Activated CD4-positive, alpha-beta memory T cell treated with anti-CD3 and anti-CD28 coated beads, Interleukin-2, amount 10 ng/mL, durations not matched to agents 7 days and 5 days (primary cell): ENCODE measurements around the gene RABL2B. TPM values are rescaled to one million over a fixed set of nuclear protein-coding genes. Genes with fewer than 3 reads are reported as not detected.
"Not testable (repeated sequence)": the region's sequence is repeated elsewhere in the genome, so short reads cannot be mapped to it uniquely, and the experiment has no call there.

Source experiments
- CTCF ChIA-PET: fragments of 350-600 bp; sonication (Branson Sonifier 250); formaldehyde crosslinking; loops from one replicate; lab custom pipeline; 2021; ENCODE audit warnings: antibody characterized with exemption, inconsistent platforms; lab: Charles Lee
- POLR2A ChIA-PET: fragments of 350-600 bp; sonication (Branson Sonifier 250); formaldehyde crosslinking; loops from one replicate; lab custom pipeline; 2021; ENCODE audit warnings: antibody characterized with exemption; lab: Charles Lee
- DNase-seq: peaks from one replicate; pipeline ENCODE4 v3.0.0-alpha.2; 2020
- H3K27ac Mint-ChIP-seq: one replicate; pipeline ENCODE4 v1.8.0; 2021; ENCODE audit warnings: mild to moderate bottlenecking, mixed read lengths
- H3K27me3 Mint-ChIP-seq: one replicate; pipeline ENCODE4 v1.8.0; 2021; ENCODE audit warnings: mixed read lengths
- H3K36me3 Mint-ChIP-seq: one replicate; pipeline ENCODE4 v1.8.0; 2021; ENCODE audit warnings: low read depth, mixed read lengths
- H3K4me1 Mint-ChIP-seq: one replicate; pipeline ENCODE4 v1.8.0; 2021; ENCODE audit warnings: mixed read lengths
- H3K4me3 Mint-ChIP-seq: one replicate; pipeline ENCODE4 v1.8.0; 2021; ENCODE audit warnings: mild to moderate bottlenecking, mixed read lengths
- H3K9me3 Mint-ChIP-seq: one replicate; pipeline ENCODE4 v1.8.0; 2021; ENCODE audit warnings: mixed read lengths
- total RNA-seq, 2 experiments: library from RNA; stranded (reverse); gene quantifications; one replicate each; pipeline ENCODE4 v1.2.3, GENCODE V29; 2021

Gene RABL2B
- 10 to 100 TPM; 16.6 to 20.2 TPM for total RNA-seq

GRCh38 chr22:50783033-50783879 is at the start of gene RABL2B:
RABL2B (minus strand) TSS chr22:50783636; CDS start chr22:50782294, 1,342 bp downstream.
- CTCF ChIA-PET: interaction anchor here (0.6 kb wide), 1 partner anchor 26 kb away, joined by 3 read pairs; no protein-coding TSS in a partner anchor
- DNase-seq: peak; percentile 91
- Mint-ChIP-seq H3K4me3 (peak within 1 kb of the TSS; percentile 79), H3K4me1 (peaks cover 14% of the 10 kb centered on the region)
- H3K9me3 Mint-ChIP-seq, H3K27ac Mint-ChIP-seq, H3K27me3 Mint-ChIP-seq, H3K36me3 Mint-ChIP-seq, POLR2A ChIA-PET: not testable (repeated sequence)

DNA sequence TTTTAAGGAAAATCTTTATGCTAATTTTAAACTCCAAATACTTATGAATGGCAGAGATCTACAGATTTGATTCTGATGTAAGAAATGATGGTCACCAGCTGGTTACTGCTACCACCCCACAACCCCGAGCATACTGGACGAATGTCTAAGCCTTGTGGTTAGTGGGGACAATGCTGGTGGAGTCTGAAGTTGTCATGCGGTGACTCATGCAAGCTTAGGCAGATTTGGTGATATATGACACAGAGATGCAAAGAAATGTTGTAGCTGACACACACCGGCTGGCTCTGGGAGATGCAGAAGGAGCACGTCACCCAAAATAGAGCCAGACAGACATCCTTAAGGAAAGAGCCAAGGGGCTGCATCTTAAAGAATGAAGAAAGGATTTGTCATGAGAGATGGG is 3.5 kb upstream of the RABL2B start:
- CTCF ChIA-PET, H3K9me3 Mint-ChIP-seq, H3K4me1 Mint-ChIP-seq, H3K27ac Mint-ChIP-seq, H3K4me3 Mint-ChIP-seq, H3K27me3 Mint-ChIP-seq, DNase-seq, POLR2A ChIA-PET, H3K36me3 Mint-ChIP-seq: not testable (repeated sequence)

DNA sequence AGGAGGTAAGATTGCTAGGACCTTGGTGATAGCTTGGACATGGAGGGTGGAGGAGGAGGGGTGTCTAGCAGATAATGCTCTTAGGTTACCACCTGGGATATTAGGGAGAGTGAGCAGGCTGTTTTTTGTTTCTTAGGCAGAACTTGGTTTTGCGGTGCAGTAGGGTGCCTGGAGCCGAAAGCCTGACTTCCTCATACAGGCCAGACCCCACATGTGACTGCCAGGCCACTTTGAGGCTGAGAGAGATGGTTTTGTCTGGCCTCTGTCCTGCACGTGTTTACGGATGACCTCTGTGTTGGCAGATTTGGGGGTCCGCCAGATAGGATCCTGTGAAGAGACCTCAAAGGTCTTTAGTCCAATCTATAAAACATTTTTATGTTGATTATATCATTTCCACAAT is 1.9 kb upstream of the RABL2B start:
- CTCF ChIA-PET, H3K27me3 Mint-ChIP-seq, DNase-seq, H3K9me3 Mint-ChIP-seq, H3K27ac Mint-ChIP-seq, H3K36me3 Mint-ChIP-seq, POLR2A ChIA-PET, H3K4me3 Mint-ChIP-seq: not testable (repeated sequence)
- H3K4me1 Mint-ChIP-seq: peaks cover 13% of the 10 kb centered on the region

- H3K9me3 Mint-ChIP-seq, H3K27me3 Mint-ChIP-seq, POLR2A ChIA-PET, DNase-seq, H3K36me3 Mint-ChIP-seq, H3K27ac Mint-ChIP-seq: not testable (repeated sequence)
- Mint-ChIP-seq H3K4me1 (peaks cover 14% of the 10 kb centered on the region), H3K4me3 (peak overlapping the region; percentile 79)
- CTCF ChIA-PET: interaction anchor here (0.6 kb wide), 1 partner anchor 27 kb away, joined by 3 read pairs; no protein-coding TSS in a partner anchor
Measured at GRCh38 chr22:50783880-50784276, 442 bp upstream of the RABL2B start.

- POLR2A ChIA-PET, H3K36me3 Mint-ChIP-seq, CTCF ChIA-PET, H3K27me3 Mint-ChIP-seq, H3K9me3 Mint-ChIP-seq, H3K27ac Mint-ChIP-seq, DNase-seq: not testable (repeated sequence)
- Mint-ChIP-seq H3K4me3 (peak overlapping the region; percentile 68), H3K4me1 (peaks cover 14% of the 10 kb centered on the region)
Measured at GRCh38 chr22:50782253-50782652, 1.2 kb downstream of the RABL2B start.

GRCh38 chr22:50780244-50780643 is 3.2 kb downstream of the RABL2B start:
- H3K9me3 Mint-ChIP-seq, DNase-seq, H3K4me3 Mint-ChIP-seq, H3K27ac Mint-ChIP-seq, CTCF ChIA-PET, POLR2A ChIA-PET, H3K27me3 Mint-ChIP-seq, H3K36me3 Mint-ChIP-seq: not testable (repeated sequence)
- peaks cover 14% of the 10 kb centered on the region for H3K4me1 Mint-ChIP-seq

GRCh38 chr22:50777631-50778030 is 5.8 kb downstream of the RABL2B start:
- POLR2A ChIA-PET, H3K9me3 Mint-ChIP-seq, H3K27ac Mint-ChIP-seq, H3K27me3 Mint-ChIP-seq, CTCF ChIA-PET, H3K36me3 Mint-ChIP-seq, H3K4me3 Mint-ChIP-seq, DNase-seq: not testable (repeated sequence)
- peaks cover 10% of the 10 kb centered on the region for H3K4me1 Mint-ChIP-seq

DNA sequence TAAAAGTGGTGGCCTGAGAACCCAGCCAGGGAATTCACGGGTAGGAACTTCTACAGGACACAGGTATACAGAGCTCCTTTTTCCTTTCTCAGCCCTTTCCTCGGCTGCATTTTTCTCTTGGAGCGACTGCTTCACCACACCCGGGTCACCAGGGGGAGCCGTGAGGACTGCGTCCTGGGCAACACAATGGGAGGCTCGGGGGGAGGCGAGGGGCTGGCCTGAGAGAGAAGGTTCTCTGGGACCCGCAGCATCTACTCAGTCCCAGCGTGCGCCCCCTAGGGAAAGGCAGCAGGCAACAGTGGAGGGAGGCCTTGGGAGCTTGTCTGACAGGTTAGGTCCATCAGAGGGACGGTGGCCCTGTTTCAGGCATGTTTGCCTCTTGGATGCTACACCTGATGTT is 8.3 kb downstream of the RABL2B start:
- H3K4me3 Mint-ChIP-seq, CTCF ChIA-PET, POLR2A ChIA-PET, H3K9me3 Mint-ChIP-seq, H3K4me1 Mint-ChIP-seq, DNase-seq, H3K27me3 Mint-ChIP-seq, H3K27ac Mint-ChIP-seq, H3K36me3 Mint-ChIP-seq: not testable (repeated sequence)

DNA sequence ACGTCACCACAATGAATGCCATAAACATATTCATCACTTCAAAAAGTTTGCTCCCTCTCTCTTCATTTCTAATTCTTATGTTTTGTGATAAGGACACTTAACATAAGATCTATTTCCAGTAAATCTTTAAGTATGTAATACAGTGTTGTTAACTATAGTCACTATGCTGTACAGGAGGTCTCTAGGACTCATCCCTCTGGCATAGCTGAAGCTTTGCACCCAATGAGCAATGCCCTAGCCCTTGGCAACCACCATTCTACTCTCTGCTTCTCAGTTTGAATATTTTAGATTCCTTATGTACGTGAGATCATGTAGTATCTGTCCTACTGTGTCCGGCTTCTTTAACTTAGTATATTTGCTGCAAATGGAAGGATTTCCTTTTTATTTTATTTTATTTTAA is 19.1 kb downstream of the RABL2B start:
- H3K4me1 Mint-ChIP-seq, H3K27ac Mint-ChIP-seq, POLR2A ChIA-PET, H3K4me3 Mint-ChIP-seq, CTCF ChIA-PET, DNase-seq, H3K9me3 Mint-ChIP-seq, H3K36me3 Mint-ChIP-seq, H3K27me3 Mint-ChIP-seq: not testable (repeated sequence)

GRCh38 chr22:50761829-50762228 is 21.6 kb downstream of the RABL2B start:
- POLR2A ChIA-PET, CTCF ChIA-PET, H3K27ac Mint-ChIP-seq, H3K36me3 Mint-ChIP-seq, H3K4me1 Mint-ChIP-seq, H3K27me3 Mint-ChIP-seq, H3K4me3 Mint-ChIP-seq, DNase-seq, H3K9me3 Mint-ChIP-seq: not testable (repeated sequence)

DNA sequence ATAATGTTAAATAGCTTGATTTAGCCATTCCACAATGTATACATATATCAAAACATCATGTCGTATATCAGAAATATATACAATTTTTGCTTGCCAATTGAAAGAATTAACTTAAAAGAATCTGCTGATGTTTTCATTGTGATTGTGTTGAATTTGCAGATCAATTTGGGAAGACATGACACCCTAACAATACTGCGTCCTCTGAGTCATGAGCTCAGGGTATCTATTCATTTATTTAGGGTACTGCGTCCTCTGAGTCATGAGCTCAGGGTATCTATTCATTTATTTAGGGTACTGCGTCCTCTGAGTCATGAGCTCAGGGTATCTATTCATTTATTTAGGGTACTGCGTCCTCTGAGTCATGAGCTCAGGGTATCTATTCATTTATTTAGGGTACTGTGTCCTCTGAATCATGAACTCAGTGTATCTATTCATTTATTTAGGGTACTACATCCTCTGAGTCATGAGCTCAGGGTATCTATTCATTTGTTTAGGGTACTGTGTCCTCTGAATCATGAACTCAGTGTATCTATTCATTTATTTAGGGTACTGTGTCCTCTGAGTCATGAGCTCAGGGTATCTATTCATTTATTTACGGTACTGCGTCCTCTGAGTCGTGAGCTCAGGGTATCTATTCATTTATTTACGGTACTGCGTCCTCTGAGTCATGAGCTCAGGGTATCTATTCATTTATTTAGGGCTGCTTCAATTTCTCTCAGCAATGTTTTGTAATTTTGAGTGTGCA is 23.7 kb downstream of the RABL2B start:
- peaks cover 21% of the 10 kb centered on the region for H3K4me1 Mint-ChIP-seq
- POLR2A ChIA-PET, H3K4me3 Mint-ChIP-seq, H3K27ac Mint-ChIP-seq, CTCF ChIA-PET, H3K36me3 Mint-ChIP-seq, H3K27me3 Mint-ChIP-seq, H3K9me3 Mint-ChIP-seq, DNase-seq: not testable (repeated sequence)

DNA sequence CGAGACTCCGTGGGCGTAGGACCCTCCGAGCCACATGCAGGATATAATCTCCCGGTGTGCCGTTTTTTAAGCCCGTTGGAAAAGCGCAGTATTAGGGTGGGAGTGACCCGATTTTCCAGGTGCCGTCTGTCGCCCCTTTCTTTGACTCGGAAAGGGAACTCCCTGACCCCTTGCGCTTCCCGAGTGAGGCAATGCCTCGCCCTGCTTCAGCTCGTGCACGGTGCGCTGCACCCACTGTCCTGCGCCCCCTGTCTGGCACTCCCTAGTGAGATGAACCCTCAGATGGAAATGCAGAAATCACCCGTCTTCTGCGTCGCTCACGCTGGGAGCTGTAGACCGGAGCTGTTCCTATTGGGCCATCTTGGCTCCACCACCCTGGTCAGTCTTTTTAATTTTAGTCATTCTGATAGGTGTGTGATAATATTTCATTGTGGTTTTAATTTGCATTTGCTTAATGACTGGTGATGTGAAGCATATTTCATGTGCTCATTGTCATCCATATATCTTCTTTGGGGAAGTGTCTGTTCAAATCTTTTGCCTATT is 26.4 kb downstream of the RABL2B start:
- DNase-seq: peak; percentile 66
- CTCF ChIA-PET: interaction anchor here (0.6 to 2.3 kb wide), 3 partner anchors 25 to 89 kb away, joined by 3 to 5 read pairs (median 3); partner anchors contain the start of gene RABL2B
- H3K27ac Mint-ChIP-seq: peak overlapping the region; percentile 80
- H3K4me1 Mint-ChIP-seq: peaks cover 24% of the 10 kb centered on the region
- POLR2A ChIA-PET, H3K36me3 Mint-ChIP-seq, H3K9me3 Mint-ChIP-seq: not testable (repeated sequence)
- H3K27me3 Mint-ChIP-seq: peaks cover 25% of the 10 kb centered on the region
- peak overlapping the region; percentile 85 for H3K4me3 Mint-ChIP-seq

- POLR2A ChIA-PET, DNase-seq, H3K9me3 Mint-ChIP-seq, H3K36me3 Mint-ChIP-seq, H3K27ac Mint-ChIP-seq: not testable (repeated sequence)
- CTCF ChIA-PET: interaction anchor here (1.1 to 2.3 kb wide), 2 partner anchors 24 to 27 kb away, joined by 3 to 5 read pairs; partner anchors contain the start of gene RABL2B
- Mint-ChIP-seq H3K4me1 (peaks cover 24% of the 10 kb centered on the region), H3K27me3 (peaks cover 27% of the 10 kb centered on the region), H3K4me3 (peak overlapping the region; percentile 85)
Measured at GRCh38 chr22:50756406-50756805, 27.0 kb downstream of the RABL2B start.
